K562 (cell line): ENCODE measurements around the gene TBCCD1.

Experiments used
- CTCF ChIP-seq, 3 experiments: IDR thresholded peaks in 2 of 3; conservative IDR thresholded peaks in 1 of 3; 2 replicates each; pipeline ENCODE4 v1.5.1; 2011 to 2012; ENCODE audit warnings: low read length in 3 of 3, mild to moderate bottlenecking in 3 of 3, control low read depth in 2 of 3, improper control_type of control experiment in 1 of 3, inconsistent platforms in 1 of 3, low read depth in 1 of 3, mixed read lengths in 1 of 3, moderate library complexity in 1 of 3; ENCODE audit not compliant: insufficient read depth in 2 of 3
- EZH2 ChIP-seq: IDR thresholded peaks from 2 replicates; pipeline ENCODE4 v1.6.1; 2012; ENCODE audit warnings: low read depth, mild to moderate bottlenecking, inconsistent platforms, low read length, borderline replicate concordance
- HNRNPL ChIP-seq: fragments of 200-400 bp; formaldehyde crosslinking; IDR thresholded peaks from 2 replicates; pipeline ENCODE4 v1.6.1; 2017; ENCODE audit warnings: low read depth, mild to moderate bottlenecking, low read length
- HOMEZ ChIP-seq: fragments of 250-450 bp; sonication (Bioruptor Pico); IDR thresholded peaks from 2 replicates; pipeline ENCODE4 v1.4.0; 2020; ENCODE audit warnings: mild to moderate bottlenecking, moderate library complexity
- IRF2 ChIP-seq: sonication (generic); formaldehyde crosslinking; IDR thresholded peaks from 2 replicates; pipeline ENCODE4 v1.8.1; 2022; ENCODE audit warnings: mild to moderate bottlenecking, missing genetic modification reagents
- JUND ChIP-seq, 2 experiments: IDR thresholded peaks; 2 replicates in 1 of 2; 3 replicates in 1 of 2; pipeline ENCODE4 v1.6.1; 2011; ENCODE audit warnings: borderline replicate concordance in 2 of 2, low read depth in 2 of 2, low read length in 2 of 2, improper control_type of control experiment in 1 of 2, missing biosample characterization in 1 of 2, missing genetic modification characterization in 1 of 2, missing genetic modification reagents in 1 of 2

- peak; percentile 19; the same call in 1 of the 2 replicates for TF ChIP-seq JUND (IDR thresholded peaks at IDR 0.05; ENCODE audit: borderline replicate concordance, low read depth, low read length)
- TF ChIP-seq JUND (tag; IDR thresholded peaks at IDR 0.05; ENCODE audit: borderline replicate concordance, low read depth, low read length), result no peak; the same call in 2 of the 3 replicates
- TF ChIP-seq IRF2 (CRISPR knock-in tag), result no peak
- TF ChIP-seq HNRNPL, result no peak
- TF ChIP-seq CTCF (IDR thresholded peaks at IDR 0.05 in 2 of 3, conservative IDR thresholded peaks at IDR 0.05 in 1 of 3; ENCODE audit: insufficient read depth in 2 of 3, low read depth in 1 of 3, low read length in 3 of 3), result no peak
- no peak for TF ChIP-seq EZH2
- no peak for TF ChIP-seq HOMEZ (CRISPR knock-in tag)
Observed at GRCh38 chr3:186567072-186567921, at the start of gene TBCCD1.
